ENCODE data around the gene SMARCA2. TPM values are rescaled to one million over a fixed set of nuclear protein-coding genes. Genes with fewer than 3 reads are reported as not detected.

The SMARCA2 gene
- total RNA-seq, 1 donor from 2014 or later = 19.7 TPM

DNA sequence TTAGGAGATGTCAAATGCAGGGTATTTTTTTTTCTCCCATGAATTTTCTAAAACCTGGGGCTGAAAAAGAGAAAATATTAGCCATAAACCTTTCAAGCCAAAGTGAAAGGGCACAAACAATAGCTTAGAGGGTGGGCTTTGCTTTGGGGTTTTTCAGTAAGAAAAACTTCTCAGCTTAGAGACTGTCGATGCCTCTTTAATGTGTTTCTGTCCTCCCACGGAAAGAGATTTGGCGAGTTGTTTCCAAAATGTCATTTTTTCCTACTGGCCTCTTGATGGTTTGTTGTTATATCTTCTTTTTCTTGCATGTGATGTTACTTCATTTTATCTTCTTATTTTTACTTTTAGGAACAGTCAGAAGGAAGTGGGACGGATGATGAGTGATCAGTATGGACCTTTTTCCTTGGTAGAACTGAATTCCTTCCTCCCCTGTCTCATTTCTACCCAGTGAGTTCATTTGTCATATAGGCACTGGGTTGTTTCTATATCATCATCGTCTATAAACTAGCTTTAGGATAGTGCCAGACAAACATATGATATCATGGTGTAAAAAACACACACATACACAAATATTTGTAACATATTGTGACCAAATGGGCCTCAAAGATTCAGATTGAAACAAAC is 177.3 kb downstream of the SMARCA2 start:
- Histone ChIP-seq H3K4me3 (ENCODE audit: low read depth, low read length) (no peak overlapping the region), H3K36me3 (ENCODE audit: control insufficient read depth, insufficient read depth, low read length) (peaks cover 2% of the 10 kb centered on the region)
- no peak for FAIRE-seq

GRCh38 chr9:2193552-2193951 is 178.4 kb downstream of the SMARCA2 start:
- FAIRE-seq (no peak), DNase-seq (ENCODE audit: low read depth) (no peak)
- no peaks in the 10 kb centered on the region for H3K27me3 ChIP-seq (ENCODE audit: control insufficient read depth, insufficient read depth, low read length)
- H3K4me3 ChIP-seq (ENCODE audit: low read depth, low read length) = no peak overlapping the region
- H3K36me3 ChIP-seq (ENCODE audit: control insufficient read depth, insufficient read depth, low read length) = peaks cover 2% of the 10 kb centered on the region
- TF ChIP-seq, protein P1, sequence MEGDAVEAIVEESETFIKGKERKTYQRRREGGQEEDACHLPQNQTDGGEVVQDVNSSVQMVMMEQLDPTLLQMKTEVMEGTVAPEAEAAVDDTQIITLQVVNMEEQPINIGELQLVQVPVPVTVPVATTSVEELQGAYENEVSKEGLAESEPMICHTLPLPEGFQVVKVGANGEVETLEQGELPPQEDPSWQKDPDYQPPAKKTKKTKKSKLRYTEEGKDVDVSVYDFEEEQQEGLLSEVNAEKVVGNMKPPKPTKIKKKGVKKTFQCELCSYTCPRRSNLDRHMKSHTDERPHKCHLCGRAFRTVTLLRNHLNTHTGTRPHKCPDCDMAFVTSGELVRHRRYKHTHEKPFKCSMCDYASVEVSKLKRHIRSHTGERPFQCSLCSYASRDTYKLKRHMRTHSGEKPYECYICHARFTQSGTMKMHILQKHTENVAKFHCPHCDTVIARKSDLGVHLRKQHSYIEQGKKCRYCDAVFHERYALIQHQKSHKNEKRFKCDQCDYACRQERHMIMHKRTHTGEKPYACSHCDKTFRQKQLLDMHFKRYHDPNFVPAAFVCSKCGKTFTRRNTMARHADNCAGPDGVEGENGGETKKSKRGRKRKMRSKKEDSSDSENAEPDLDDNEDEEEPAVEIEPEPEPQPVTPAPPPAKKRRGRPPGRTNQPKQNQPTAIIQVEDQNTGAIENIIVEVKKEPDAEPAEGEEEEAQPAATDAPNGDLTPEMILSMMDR (IDR thresholded peaks at IDR 0.05; ENCODE audit: insufficient read depth, low read length, severe bottlenecking) = no peak

More for the DNA sequence above, 177.3 kb downstream of the SMARCA2 start:
- TF ChIP-seq, protein P1 (IDR thresholded peaks at IDR 0.05; ENCODE audit: insufficient read depth, low read length, severe bottlenecking) = no peak
- H3K27me3 ChIP-seq (ENCODE audit: control insufficient read depth, insufficient read depth, low read length) = no peaks in the 10 kb centered on the region
- DNase-seq (ENCODE audit: low read depth) = no peak

DNA sequence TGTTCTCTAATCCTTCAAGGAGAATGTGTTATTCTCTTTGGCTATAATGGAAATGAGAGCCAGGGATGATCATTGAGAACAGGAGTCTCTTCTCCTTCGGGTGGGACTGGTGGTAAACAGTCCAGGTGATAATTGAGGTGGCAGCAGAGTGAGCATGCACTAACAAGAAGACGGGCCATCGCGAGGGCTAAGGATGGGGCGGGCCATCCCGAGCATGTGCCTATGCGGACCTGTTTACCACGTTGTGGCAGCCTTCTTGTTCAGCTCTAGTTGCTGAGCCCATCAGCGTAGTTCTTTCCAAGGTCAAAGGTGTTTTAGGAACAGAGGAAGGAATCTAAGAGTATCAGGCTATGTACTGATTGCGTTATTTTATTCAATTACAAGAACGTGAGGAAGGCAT is 180.1 kb downstream of the SMARCA2 start:
- FAIRE-seq (no peak), DNase-seq (ENCODE audit: low read depth) (no peak)
- TF ChIP-seq, protein P1 (IDR thresholded peaks at IDR 0.05; ENCODE audit: insufficient read depth, low read length, severe bottlenecking) = no peak
- H3K4me3 ChIP-seq (ENCODE audit: low read depth, low read length) = no peak overlapping the region
- H3K36me3 ChIP-seq (ENCODE audit: control insufficient read depth, insufficient read depth, low read length) = peaks cover 2% of the 10 kb centered on the region
- no peaks in the 10 kb centered on the region for H3K27me3 ChIP-seq (ENCODE audit: control insufficient read depth, insufficient read depth, low read length)

GRCh38 chr9:2196757-2197156 is 181.6 kb downstream of the SMARCA2 start:
- Histone ChIP-seq H3K36me3 (ENCODE audit: control insufficient read depth, insufficient read depth, low read length) (no peaks in the 10 kb centered on the region), H3K4me3 (ENCODE audit: low read depth, low read length) (no peak overlapping the region), H3K27me3 (ENCODE audit: control insufficient read depth, insufficient read depth, low read length) (no peaks in the 10 kb centered on the region)
- TF ChIP-seq, protein P1 (IDR thresholded peaks at IDR 0.05; ENCODE audit: insufficient read depth, low read length, severe bottlenecking) = no peak
- FAIRE-seq (no peak), DNase-seq (ENCODE audit: low read depth) (no peak)

- no peak overlapping the region for H3K4me3 ChIP-seq (ENCODE audit: low read depth, low read length)
- H3K27me3 ChIP-seq (ENCODE audit: control insufficient read depth, insufficient read depth, low read length) = no peaks in the 10 kb centered on the region
- TF ChIP-seq, protein P1 (IDR thresholded peaks at IDR 0.05; ENCODE audit: insufficient read depth, low read length, severe bottlenecking) = no peak
- no peaks in the 10 kb centered on the region for H3K36me3 ChIP-seq (ENCODE audit: control insufficient read depth, insufficient read depth, low read length)
- no peak for DNase-seq (ENCODE audit: low read depth)
- FAIRE-seq = no peak
These were observed 183.9 kb downstream of the SMARCA2 start for GRCh38 chr9:2198956-2199635.
